HL-60 (cell line): ENCODE measurements around the gene RNU1-4.
"Not testable (repeated sequence)": the region's sequence is repeated elsewhere in the genome, so short reads cannot be mapped to it uniquely, and the experiment has no call there.

Source experiments
- CTCF ChIP-seq: IDR thresholded peaks from one replicate; pipeline ENCODE4 v1.5.1; 2011; ENCODE audit warnings: low read length, control low read depth, inconsistent platforms; ENCODE audit not compliant: insufficient read depth
- POLR2AphosphoS5 ChIP-seq: IDR thresholded peaks from 2 replicates; pipeline ENCODE4 v1.6.1; 2012; ENCODE audit warnings: low read depth

GRCh38 chr1:16700138-16700895 is 40.0 kb upstream of the RNU1-4 start:
- not testable (repeated sequence) for TF ChIP-seq POLR2AphosphoS5, CTCF
